Stimulated activated CD4-positive, alpha-beta T cell treated with anti-CD3 and anti-CD28 coated beads, Interleukin-12 subunit alpha, Interleukin-12 subunit beta, amount 100 ng/mL, for 24 hours (primary cell): ENCODE measurements around the gene TTC28.

Experiments used
- DNase-seq, 2 experiments: peaks; one replicate each; pipeline ENCODE4 v3.0.0-alpha.2; 2020; ENCODE audit warnings: low read depth in 2 of 2

Gene TTC28

GRCh38 chr22:27989758-27990450, 689.7 kb downstream of the TTC28 start:
- DNase-seq: no peak

- no peak for DNase-seq
These were observed 690.9 kb downstream of the TTC28 start for GRCh38 chr22:27988704-27989103.

- DNase-seq: no peak
These were observed 692.1 kb downstream of the TTC28 start for GRCh38 chr22:27987557-27987956.

GRCh38 chr22:27986937-27987336, 692.7 kb downstream of the TTC28 start:
- DNase-seq: no peak

GRCh38 chr22:27986459-27986858, 693.2 kb downstream of the TTC28 start:
- no peak for DNase-seq

GRCh38 chr22:27985323-27986275, 694.0 kb downstream of the TTC28 start:
- DNase-seq: no peak

GRCh38 chr22:27984723-27985122, 694.9 kb downstream of the TTC28 start:
- DNase-seq: no peak

GRCh38 chr22:27984001-27984695, 695.5 kb downstream of the TTC28 start:
- no peak for DNase-seq

GRCh38 chr22:27983361-27983791, 696.3 kb downstream of the TTC28 start:
- DNase-seq: no peak

- DNase-seq: no peak
These were observed 696.9 kb downstream of the TTC28 start for GRCh38 chr22:27982630-27983180.

GRCh38 chr22:27982106-27982505, 697.5 kb downstream of the TTC28 start:
- no peak for DNase-seq

GRCh38 chr22:27980424-27981148, 699.1 kb downstream of the TTC28 start:
- DNase-seq: no peak

- DNase-seq: no peak
These were observed 700.8 kb downstream of the TTC28 start for GRCh38 chr22:27978802-27979201.

GRCh38 chr22:27978317-27978716, 701.3 kb downstream of the TTC28 start:
- DNase-seq: no peak

- no peak for DNase-seq
These were observed 703.1 kb downstream of the TTC28 start for GRCh38 chr22:27976586-27976985.

- DNase-seq: no peak
These were observed 704.1 kb downstream of the TTC28 start for GRCh38 chr22:27975381-27976013.

GRCh38 chr22:27973846-27974245, 705.8 kb downstream of the TTC28 start:
- no peak for DNase-seq

- no peak for DNase-seq
These were observed 706.6 kb downstream of the TTC28 start for GRCh38 chr22:27972732-27973698.

GRCh38 chr22:27971926-27972325, 707.7 kb downstream of the TTC28 start:
- DNase-seq: no peak
